ENCODE measurements around the gene NTNG2. TPM values are rescaled to one million over a fixed set of nuclear protein-coding genes. Genes with fewer than 3 reads are reported as not detected.

Gene NTNG2
- total and polyA plus RNA-seq, 9 of the 15 experiments (the other 6 are each of a cell fraction or from before 2014, with no cell fraction given) = 0.01 to 0.11 (median 0.09) TPM; not detected in 6

DNA sequence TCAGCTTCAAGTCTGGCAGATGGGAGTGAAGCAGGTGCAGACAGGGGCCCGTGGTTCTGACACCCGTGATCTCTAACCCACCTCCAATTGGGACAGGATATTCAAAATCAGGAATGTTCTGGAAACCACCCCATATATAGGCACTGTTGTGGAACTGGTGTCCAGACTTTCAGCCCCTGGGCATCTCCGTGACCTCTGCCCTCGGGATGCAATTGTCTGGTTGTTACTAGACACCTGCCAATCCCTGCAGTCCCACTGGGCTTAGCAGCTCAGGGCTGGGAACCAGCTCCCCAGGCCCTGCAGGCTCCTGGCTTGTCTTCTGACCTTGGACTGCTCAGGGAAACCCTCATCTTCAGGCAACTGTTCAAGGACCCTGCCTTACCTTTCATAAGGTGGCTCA, 38.8 kb downstream of the NTNG2 start:
- in situ Hi-C loops (cut with MboI) (no loop called here), intact Hi-C loops (cut with micrococcal nuclease) (no loop called here)
- H3K36me3 ChIP-seq (ENCODE audit: control insufficient read depth, insufficient read depth, low read length) = no peaks in the 10 kb centered on the region
- H3K4me3 ChIP-seq = no peak overlapping the region
- peaks cover 0 to 10% of the 10 kb centered on the region in 2 experiments; a peak in 1 of 5 replicates for H3K4me1 ChIP-seq (replicated peaks in 1 of 2; ENCODE audit: control insufficient read depth in 2 of 2, insufficient read depth in 2 of 2, low read length in 2 of 2)
- no peak overlapping the region for H3K27ac ChIP-seq (ENCODE audit: extremely low read depth, low read depth, low read length)
- BruUV-seq (replicated peaks) = no TSS peak
- WGBS (ENCODE audit: insufficient coverage, low coverage, missing lambda C conversion rate) = 0% methylated on average over 4 of the region's 4 CpGs
- ChIA-PET CTCF (ENCODE audit: low intra/inter-chr PET ratio) (no interaction called here), POLR2A (no interaction called here)
- no peak overlapping the region for H3K9ac ChIP-seq (ENCODE audit: insufficient read depth in 1 of 2, low read depth in 2 of 2, low read length in 2 of 2)
- no peak overlapping the region for H2AFZ ChIP-seq (ENCODE audit: low read depth, low read length)
- no peaks in the 10 kb centered on the region for H3K79me2 ChIP-seq (ENCODE audit: control insufficient read depth, insufficient read depth, low read length)
- no peak for FAIRE-seq
- peaks cover 39 to 89% of the 10 kb centered on the region in 2 experiments for H3K27me3 ChIP-seq (ENCODE audit: control insufficient read depth in 2 of 2, insufficient read depth in 2 of 2, low read length in 2 of 2)
- no peak for DNase-seq (ENCODE audit: extremely low read depth in 1 of 4, low spot score in 3 of 4)
- H4K20me1 ChIP-seq (replicated peaks; ENCODE audit: control insufficient read depth, insufficient read depth, low read length) = peaks cover 14% of the 10 kb centered on the region; the same call in 1 of the 2 replicates
- no peak for ATAC-seq
- H3K4me2 ChIP-seq (ENCODE audit: insufficient read depth, low read length) = no peak overlapping the region
- no peaks in the 10 kb centered on the region for H3K9me1 ChIP-seq (ENCODE audit: control insufficient read depth, insufficient read depth, low read length)
- no peaks in the 10 kb centered on the region for H3K9me3 ChIP-seq (replicated peaks; ENCODE audit: control insufficient read depth, insufficient read depth, low read depth, low read length)
- TF ChIP-seq MEF2A (IDR thresholded peaks at IDR 0.05; ENCODE audit: control insufficient read depth, low read depth, low read length) (no peak), HDGF (IDR thresholded peaks at IDR 0.05) (no peak), JUNB (CRISPR knock-in tag; conservative IDR thresholded peaks at IDR 0.05) (no peak), TAF15 (IDR thresholded peaks at IDR 0.05; ENCODE audit: low read depth, low read length) (no peak), ZNF140 (CRISPR knock-in tag; IDR thresholded peaks at IDR 0.05) (no peak), ZKSCAN1 (IDR thresholded peaks at IDR 0.05; ENCODE audit: low read depth, low read length) (no peak), KDM4B (IDR thresholded peaks at IDR 0.05; ENCODE audit: borderline replicate concordance in 2 of 2, low read depth in 1 of 2) (no peak), POLR3A (IDR thresholded peaks at IDR 0.05; ENCODE audit: borderline replicate concordance, extremely low read depth, insufficient read depth, insufficient read length) (no peak)
- TF ChIP-seq, protein P1, sequence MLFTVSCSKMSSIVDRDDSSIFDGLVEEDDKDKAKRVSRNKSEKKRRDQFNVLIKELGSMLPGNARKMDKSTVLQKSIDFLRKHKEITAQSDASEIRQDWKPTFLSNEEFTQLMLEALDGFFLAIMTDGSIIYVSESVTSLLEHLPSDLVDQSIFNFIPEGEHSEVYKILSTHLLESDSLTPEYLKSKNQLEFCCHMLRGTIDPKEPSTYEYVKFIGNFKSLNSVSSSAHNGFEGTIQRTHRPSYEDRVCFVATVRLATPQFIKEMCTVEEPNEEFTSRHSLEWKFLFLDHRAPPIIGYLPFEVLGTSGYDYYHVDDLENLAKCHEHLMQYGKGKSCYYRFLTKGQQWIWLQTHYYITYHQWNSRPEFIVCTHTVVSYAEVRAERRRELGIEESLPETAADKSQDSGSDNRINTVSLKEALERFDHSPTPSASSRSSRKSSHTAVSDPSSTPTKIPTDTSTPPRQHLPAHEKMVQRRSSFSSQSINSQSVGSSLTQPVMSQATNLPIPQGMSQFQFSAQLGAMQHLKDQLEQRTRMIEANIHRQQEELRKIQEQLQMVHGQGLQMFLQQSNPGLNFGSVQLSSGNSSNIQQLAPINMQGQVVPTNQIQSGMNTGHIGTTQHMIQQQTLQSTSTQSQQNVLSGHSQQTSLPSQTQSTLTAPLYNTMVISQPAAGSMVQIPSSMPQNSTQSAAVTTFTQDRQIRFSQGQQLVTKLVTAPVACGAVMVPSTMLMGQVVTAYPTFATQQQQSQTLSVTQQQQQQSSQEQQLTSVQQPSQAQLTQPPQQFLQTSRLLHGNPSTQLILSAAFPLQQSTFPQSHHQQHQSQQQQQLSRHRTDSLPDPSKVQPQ (CRISPR knock-in tag; IDR thresholded peaks at IDR 0.05; ENCODE audit: borderline replicate concordance) = no peak
- TF ChIP-seq, protein P2, sequence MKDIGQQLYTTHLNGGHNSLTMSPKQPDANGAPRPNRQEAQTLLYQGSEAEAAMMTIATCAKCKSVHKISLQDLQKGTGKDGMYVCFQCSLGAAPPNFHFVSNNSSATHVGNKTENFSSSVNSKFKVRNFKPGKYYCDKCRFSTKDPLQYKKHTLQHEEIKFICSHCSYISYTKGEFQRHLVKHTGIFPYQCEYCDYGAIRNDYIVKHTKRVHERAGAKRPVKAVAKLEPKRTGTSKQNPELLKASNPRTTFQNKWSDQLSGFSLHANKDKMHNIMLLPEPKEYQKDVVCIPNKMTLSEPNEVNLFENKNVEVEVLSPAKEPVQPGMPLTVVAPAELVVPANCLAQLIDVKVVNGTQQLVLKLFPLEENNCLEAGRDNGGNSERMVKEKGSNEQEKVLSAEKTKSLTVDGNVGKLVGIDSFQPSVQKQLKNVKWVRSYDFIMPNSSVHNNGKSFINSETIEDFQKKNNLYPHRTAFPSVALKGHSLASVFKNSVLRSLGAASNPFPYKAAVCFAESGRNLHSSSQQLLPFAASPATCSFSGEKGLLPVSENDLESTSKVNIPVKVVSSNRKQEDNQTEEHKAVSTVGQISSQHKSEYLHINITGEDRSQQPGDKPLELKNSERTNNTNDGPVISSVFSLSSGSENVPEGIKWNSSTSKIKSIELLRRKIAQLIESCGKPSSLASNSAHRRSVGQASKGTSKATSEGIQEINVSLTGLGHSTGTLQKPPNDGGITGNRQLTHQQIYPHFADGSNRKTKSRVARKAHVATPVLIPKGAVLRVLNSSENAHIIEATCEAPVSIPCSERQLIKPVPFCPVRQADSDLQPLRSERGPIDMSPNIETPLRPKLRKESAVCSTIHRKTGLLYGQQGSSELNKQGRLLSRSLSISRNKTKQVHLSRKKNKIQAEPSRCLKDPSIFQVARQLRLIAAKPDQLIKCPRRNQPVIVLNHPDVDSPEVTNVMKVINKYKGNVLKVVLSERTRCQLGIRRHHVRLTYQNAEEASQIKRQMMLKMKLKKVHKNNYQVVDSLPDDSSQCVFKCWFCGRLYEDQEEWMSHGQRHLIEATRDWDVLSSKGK (CRISPR knock-in tag; IDR thresholded peaks at IDR 0.05) = no peak
- TF ChIP-seq, protein P3, sequence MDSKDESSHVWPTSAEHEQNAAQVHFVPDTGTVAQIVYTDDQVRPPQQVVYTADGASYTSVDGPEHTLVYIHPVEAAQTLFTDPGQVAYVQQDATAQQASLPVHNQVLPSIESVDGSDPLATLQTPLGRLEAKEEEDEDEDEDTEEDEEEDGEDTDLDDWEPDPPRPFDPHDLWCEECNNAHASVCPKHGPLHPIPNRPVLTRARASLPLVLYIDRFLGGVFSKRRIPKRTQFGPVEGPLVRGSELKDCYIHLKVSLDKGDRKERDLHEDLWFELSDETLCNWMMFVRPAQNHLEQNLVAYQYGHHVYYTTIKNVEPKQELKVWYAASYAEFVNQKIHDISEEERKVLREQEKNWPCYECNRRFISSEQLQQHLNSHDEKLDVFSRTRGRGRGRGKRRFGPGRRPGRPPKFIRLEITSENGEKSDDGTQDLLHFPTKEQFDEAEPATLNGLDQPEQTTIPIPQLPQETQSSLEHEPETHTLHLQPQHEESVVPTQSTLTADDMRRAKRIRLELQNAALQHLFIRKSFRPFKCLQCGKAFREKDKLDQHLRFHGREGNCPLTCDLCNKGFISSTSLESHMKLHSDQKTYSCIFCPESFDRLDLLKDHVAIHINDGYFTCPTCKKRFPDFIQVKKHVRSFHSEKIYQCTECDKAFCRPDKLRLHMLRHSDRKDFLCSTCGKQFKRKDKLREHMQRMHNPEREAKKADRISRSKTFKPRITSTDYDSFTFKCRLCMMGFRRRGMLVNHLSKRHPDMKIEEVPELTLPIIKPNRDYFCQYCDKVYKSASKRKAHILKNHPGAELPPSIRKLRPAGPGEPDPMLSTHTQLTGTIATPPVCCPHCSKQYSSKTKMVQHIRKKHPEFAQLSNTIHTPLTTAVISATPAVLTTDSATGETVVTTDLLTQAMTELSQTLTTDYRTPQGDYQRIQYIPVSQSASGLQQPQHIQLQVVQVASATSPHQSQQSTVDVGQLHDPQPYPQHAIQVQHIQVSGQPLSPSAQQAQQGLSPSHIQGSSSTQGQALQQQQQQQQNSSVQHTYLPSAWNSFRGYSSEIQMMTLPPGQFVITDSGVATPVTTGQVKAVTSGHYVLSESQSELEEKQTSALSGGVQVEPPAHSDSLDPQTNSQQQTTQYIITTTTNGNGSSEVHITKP (IDR thresholded peaks at IDR 0.05; ENCODE audit: partially characterized antibody) = no peak
